Colonic mucosa (tissue), 4 donors: ENCODE data around the gene NEURL2. TPM values are rescaled to one million over a fixed set of nuclear protein-coding genes. Genes with fewer than 3 reads are reported as not detected.

Experiments
- DNase-seq: peaks from one replicate; pipeline ENCODE4 v3.0.0-alpha.2; 2020
- H3K27ac ChIP-seq: fragments of 200-600 bp; one replicate; pipeline ENCODE4 v1.8.0; 2021
- H3K27me3 ChIP-seq: fragments of 200-600 bp; one replicate; pipeline ENCODE4 v1.8.0; 2021
- H3K36me3 ChIP-seq: fragments of 200-600 bp; one replicate; pipeline ENCODE4 v1.8.0; 2021
- H3K4me1 ChIP-seq: fragments of 200-600 bp; one replicate; pipeline ENCODE4 v1.8.0; 2021; ENCODE audit warnings: mild to moderate bottlenecking
- H3K4me3 ChIP-seq: fragments of 200-600 bp; one replicate; pipeline ENCODE4 v1.8.0; 2021
- H3K9ac ChIP-seq, 2 donors: one replicate each; pipeline ENCODE4 v1.7.0; 2013; ENCODE audit warnings: control low read depth in 2 of 2, low read depth in 2 of 2, low read length in 2 of 2
- H3K9me3 ChIP-seq: fragments of 200-600 bp; one replicate; pipeline ENCODE4 v1.8.0; 2021
- CTCF ChIP-seq: fragments of 200-600 bp; IDR thresholded peaks from one replicate; pipeline ENCODE4 v1.8.0; 2022; ENCODE audit warnings: antibody characterized with exemption, mild to moderate bottlenecking
- intact Hi-C: fragments of 100-400 bp; cut with DNase I; formaldehyde crosslinking; loops from one replicate; pipeline ENCODE4 v1.14.1; 2022
- total RNA-seq, 2 donors: library from RNA; stranded (reverse); fragmentation: NEBNext Ultra II Directional in 1 of 2; extraction: Animal tissue kit (Norgen Biotek cat#: 25700) in 1 of 2; gene quantifications; one replicate each; pipeline ENCODE4 v1.2.1, GENCODE V29; 2021
- donor health status: healthy.
- donor health status: DM: no; HTN: no; CAD: no.
- donor health status: DM: no; HTN: no; CAD: no.

NEURL2 gene
- total RNA-seq, 2 donors from 2014 or later: 3.5 to 4.0 TPM

- H3K9ac ChIP-seq: peak overlapping the region in 1 of 2 donors; percentile 34
Observed at GRCh38 chr20:45867136-45867818, 23.7 kb downstream of the NEURL2 start.

GRCh38 chr20:45866454-45866853 lies 24.6 kb downstream of the NEURL2 start:
- intact Hi-C loops: no loop called here
- no peak for DNase-seq
- TF ChIP-seq CTCF: no peak
- Histone ChIP-seq H3K4me1 (no peaks in the 10 kb centered on the region), H3K27ac (peak overlapping the region; percentile 54), H3K9ac (no peak overlapping the region), H3K4me3 (no peak overlapping the region), H3K36me3 (no peaks in the 10 kb centered on the region), H3K9me3 (no peaks in the 10 kb centered on the region), H3K27me3 (no peaks in the 10 kb centered on the region)

More at GRCh38 chr20:45867136-45867818, 23.7 kb downstream of the NEURL2 start:
- no peak overlapping the region for H3K4me3 ChIP-seq
- DNase-seq: no peak
- no peak for TF ChIP-seq CTCF
- intact Hi-C loops: no loop called here
- H3K4me1 ChIP-seq: no peaks in the 10 kb centered on the region
- H3K9me3 ChIP-seq: no peaks in the 10 kb centered on the region
- peak overlapping the region; percentile 54 for H3K27ac ChIP-seq
- H3K27me3 ChIP-seq: no peaks in the 10 kb centered on the region
- no peaks in the 10 kb centered on the region for H3K36me3 ChIP-seq

- H3K4me3 ChIP-seq: no peak overlapping the region
- intact Hi-C loops: no loop called here
- H3K9ac ChIP-seq: no peak overlapping the region
- no peaks in the 10 kb centered on the region for H3K36me3 ChIP-seq
- H3K27ac ChIP-seq: peak overlapping the region; percentile 53
- peak; percentile 44 for DNase-seq
- peaks cover 6% of the 10 kb centered on the region for H3K4me1 ChIP-seq
- H3K9me3 ChIP-seq: no peaks in the 10 kb centered on the region
- no peaks in the 10 kb centered on the region for H3K27me3 ChIP-seq
- no peak for TF ChIP-seq CTCF
Observed at GRCh38 chr20:45863543-45864470, 27.2 kb downstream of the NEURL2 start.

- H3K27me3 ChIP-seq: no peaks in the 10 kb centered on the region
- H3K4me1 ChIP-seq: peaks cover 11% of the 10 kb centered on the region
- peak overlapping the region; percentile 53 for H3K27ac ChIP-seq
Observed at GRCh38 chr20:45861221-45862075, 29.6 kb downstream of the NEURL2 start.

More at GRCh38 chr20:45861221-45862075, 29.6 kb downstream of the NEURL2 start:
- no peak overlapping the region for H3K9ac ChIP-seq
- intact Hi-C loops: no loop called here
- peak; percentile 35 for DNase-seq
- no peak overlapping the region for H3K4me3 ChIP-seq
- no peak for TF ChIP-seq CTCF
- no peaks in the 10 kb centered on the region for H3K9me3 ChIP-seq
- H3K36me3 ChIP-seq: no peaks in the 10 kb centered on the region
